HG02759 (cell line): Measurements from ENCODE around the gene EEIG1.

Experiments used
- ATAC-seq: cut with Tn5 transposase; IDR thresholded peaks from one replicate; pipeline ENCODE4 v1.9.1; 2021; ENCODE audit warnings: mild to moderate bottlenecking, moderate library complexity; ENCODE audit not compliant: unreplicated experiment

The EEIG1 gene

DNA sequence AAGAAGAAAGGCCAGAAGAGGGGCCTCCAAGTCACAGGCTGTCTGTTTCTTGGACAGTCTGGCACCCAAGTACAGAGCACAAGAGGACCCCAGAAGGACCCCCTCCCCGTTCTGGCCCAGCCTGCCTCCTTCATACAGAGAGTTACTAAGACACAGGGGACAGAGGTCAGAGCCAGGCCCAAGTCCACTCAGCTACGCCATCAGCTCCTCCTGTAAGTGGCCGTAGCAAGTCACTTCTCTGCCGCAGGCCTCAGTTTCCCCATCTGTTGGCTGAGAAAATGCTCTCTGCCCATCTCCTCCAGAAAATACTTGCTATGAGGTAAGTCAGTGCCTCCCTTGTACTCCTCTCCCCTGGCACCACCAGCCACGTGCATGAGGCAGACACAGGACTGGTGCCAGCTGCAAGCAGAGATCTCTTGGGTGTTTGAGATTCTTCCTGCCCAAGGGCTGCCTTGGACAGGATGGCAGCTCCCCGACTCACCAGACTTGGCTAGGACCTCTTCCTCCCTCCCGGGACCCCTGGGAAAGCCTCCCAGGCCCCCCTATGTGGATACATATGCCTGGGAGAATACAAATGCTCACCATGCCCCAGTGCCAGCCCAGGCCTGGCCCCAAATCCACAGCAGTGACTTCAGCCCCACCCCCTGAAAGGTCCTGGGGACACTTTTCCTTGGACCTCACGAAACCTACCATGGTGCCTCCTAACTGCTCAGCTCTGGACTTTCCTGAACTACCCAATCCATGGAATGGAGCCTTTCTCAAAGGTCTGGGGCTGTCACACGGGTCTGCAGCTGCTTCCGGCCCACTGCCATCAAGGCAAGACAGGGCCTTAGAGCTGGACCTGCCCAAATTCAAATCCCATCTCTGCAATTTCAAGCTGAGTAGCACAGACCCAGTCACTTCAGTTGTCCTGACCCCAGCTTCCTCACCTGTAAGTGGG is 5.1 kb downstream of the EEIG1 start:
- ATAC-seq = no peak

DNA sequence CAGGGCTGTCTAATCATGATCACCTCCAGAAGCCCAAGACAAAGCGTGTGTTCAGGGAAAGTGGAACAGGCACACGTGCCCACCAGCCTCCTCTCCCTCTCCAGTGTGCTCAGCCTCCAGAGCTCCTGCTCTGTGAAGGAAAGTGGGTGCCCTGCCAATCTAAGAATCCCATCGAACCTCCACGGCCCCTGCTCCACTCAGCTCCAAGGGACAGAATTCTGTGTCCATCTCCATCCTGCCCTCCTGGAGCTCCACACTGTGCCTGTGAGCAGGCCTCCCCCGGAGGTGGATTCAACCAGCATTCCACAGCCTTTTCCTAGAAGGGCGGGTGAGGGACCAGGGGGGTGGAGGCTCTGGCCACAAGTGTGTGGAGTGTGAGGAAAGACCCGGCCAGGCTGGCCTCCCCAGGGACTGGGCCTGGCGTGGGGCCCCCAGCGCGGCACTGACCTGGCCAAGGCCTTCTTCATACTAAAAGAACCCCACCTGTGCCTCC is 6.0 kb downstream of the EEIG1 start:
- no peak for ATAC-seq

DNA sequence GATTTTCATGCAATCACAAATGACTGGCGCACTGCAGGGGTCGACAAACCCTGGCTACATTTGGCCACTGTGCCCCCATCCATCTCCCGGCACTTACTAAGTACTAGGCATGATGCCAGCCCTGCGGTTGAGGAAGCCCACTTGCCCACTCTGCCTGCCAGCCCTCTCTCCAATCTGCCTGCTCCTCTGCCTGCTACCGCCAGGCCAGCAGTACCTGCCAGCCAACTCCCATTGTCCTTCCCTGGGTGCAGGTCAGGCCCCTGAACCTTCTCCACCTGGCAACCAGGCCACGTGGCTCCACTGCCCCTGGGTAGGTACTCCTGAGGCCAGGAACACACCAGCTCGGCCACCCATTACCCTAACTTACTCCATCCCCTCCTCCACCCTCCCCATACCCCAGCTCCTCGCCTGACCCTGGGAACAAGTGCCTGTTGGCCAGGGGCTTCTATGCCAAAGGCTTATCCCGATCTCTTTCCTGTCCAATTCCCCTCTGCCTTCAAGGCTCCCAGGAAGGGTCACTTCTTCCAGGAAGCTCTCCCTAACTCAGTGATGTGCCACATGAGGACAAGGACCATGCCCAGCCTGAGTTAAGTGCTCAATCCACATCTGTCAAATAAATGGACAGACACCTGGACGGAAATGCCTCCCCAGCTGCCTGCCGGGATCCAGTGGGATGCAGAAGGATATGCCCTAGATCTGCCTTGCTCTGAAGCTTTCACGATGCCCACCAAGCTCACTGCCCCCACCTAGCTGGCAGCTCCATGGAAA is 6.6 kb downstream of the EEIG1 start:
- ATAC-seq = no peak

DNA sequence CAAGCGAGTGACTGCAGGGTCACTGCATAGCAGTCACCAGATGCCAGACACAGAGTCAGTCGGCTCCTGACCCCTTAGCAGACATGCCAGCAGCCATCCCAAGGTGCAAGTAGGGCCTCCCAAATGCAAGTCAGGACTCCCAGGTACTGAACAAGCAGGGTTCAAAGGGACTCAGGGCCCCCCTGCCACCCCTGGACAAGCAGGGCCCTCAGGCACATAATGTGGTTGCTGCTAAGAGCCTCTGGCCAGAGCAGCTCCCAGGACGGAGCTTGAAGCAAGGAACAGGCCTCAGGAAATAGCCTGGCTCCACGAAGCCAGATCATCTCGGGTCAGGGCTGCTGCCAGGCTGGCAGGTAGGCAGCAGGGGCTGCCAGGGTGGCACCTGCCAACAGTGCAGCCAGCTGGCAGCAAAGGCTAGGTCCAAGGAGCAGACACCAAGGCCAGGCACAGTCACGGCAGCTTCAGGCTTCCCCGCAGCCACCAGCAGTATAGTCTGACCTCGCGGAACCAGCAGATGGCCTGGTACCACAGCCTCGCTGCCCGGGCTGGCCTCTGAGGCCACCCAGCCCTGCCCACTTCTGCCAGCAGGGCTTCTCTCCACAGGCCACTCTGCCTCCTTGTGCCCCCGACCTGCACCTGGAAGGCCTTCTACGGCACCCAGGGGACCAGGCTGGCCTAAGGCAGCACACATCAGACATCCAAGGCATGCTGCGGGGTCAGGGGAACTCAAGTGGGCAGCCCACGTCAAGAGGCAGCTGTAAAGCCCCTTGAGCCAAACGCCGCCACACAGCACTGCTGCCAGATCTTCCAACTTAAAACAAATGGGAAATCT is 7.4 kb downstream of the EEIG1 start:
- ATAC-seq = no peak

DNA sequence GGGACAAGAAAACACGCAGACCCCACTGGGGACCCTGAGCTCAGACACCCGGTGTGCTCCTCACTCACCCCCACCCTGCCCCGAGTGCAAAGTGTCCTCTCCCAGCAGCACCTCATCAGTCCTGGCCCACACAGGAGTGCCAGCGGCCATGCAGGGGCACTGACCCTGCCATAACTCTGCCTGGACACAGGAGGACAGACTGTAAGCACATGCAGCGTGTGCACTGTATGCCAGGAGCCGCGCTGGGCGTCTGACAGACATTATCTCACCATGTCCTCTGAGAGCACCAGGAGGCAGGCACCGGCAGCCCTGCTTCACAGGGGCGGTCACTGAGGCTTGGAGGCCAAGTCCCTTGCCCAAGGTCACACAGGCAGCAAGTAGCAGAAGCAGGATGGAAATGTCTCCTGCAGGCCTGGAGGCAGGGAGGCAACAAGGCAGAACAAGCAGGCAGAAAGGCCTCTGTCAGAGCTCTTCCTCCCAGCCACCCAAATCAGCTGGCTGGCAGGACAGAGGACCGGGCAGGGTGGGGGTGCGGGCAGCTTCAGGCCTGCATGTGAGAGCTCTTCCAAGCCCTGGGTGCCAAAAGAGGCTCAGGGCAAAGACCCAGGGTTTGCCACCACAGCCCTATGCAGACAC is 8.4 kb downstream of the EEIG1 start:
- no peak for ATAC-seq

DNA sequence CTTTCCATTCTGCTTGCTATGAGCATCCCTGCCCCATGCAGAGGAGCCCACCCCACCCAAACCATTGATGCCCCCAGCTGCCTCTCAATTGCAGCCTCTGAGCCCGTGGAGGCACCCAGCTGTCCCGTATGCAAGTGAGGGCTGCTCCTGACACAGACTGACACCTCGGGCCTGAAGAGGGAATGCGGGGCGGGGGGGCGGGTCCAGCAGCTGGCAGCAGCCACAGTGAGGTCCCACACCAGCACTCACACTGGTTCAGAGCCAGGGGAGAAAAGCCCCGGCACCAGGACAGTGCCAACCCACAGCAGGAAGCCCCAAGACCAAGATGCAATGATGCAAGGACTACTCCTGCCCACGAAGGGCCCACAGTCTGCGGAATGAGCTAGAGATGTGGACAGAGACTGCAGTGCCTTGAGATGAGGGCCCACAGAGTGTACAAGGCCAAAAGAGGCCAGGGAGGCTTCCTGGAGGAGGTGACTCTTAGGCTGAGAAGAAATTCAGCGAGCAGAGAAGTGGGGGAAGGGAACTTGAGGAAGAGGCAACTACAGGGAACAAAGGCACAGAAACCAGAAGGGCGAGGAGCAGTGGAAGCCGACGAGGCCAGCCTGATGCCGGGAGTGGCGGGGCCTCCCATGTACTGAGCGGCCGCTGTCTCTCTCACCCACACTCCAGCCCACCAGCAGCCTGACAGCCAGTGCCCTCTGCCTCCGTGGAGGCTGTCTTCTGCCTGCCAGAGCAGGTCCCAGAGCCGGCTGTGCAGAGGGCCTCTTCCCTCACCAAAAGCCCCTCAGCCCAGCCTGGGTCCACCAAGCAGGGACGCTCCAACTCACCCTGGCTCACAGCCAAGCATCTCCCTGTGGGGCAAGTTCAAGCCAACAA is 9.2 kb downstream of the EEIG1 start:
- no peak for ATAC-seq

DNA sequence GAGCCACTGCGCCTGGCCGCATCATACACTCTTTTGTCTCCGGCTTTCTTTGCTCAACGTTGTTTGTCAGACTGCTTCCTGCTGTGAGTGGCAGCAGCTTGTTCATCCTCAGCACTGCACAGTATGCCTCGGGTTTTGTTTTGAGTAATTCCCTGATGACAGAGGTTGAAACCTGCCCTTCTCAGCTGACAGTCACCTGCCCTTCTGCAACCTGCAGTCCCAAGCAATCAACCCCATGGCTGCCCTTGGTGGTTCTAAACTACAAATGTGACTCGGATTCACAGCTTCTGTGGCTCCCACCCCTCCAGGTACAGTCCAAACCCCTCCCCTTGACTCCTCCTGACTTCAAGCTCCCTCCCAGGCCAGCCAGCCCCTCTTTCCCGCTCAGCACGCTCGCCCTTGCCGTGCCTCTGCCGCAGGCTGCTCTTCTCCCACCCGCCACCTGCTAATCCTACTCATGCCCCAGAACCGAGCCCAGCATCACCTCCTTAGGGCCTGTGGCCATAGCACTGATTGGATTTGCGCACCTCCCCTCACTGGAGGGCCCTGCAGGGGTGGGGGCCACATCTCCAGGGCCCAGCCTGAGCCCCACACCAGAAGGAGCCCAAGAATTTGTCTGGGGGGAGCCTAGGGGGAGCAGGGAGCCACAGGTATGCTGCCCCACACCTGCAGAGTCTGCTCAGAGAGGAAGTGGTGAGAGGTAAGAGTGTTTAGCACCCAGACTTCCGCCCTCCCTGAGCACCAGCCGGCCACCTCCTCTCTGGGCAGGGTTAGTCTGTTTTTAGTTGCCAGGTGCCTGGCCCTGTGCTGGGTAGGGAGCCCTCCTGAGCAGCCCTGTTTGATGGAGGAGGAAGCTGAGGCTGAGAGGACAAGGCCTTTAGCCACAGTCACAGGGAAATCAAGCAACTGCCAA is 10.1 kb downstream of the EEIG1 start:
- peak; percentile 80 for ATAC-seq

DNA sequence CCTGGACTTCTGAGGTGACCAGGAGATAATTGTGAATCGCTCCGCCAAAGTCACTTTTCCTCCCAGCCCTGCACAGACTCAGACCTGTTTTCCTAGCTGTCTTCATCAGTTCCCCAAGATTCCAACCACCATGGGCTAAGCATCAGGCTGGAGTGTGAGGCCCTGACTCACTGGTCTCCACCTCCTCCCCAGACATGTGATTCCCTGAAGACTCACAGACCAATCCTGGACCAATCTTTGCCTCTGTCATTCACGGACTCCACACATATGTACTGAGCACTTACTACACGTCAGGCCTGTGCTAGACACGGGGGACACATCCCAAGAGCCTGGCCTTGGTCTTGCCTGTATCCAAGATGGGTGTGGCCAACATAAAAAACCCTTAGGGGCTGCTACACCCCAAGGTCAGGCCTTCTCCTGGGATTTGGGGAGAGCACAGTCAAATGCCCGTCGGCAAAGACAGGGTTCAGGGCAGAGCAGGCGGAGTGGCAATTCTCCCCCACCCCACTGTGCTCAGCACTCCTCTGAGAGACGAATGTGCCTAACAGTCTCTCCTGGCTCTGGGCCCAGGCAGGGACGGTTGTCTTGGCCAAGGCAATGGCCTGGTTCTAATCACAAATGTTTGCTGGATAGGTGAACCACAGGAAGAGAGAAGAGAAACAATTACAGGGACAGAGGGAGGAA is 11.9 kb downstream of the EEIG1 start:
- no peak for ATAC-seq

DNA sequence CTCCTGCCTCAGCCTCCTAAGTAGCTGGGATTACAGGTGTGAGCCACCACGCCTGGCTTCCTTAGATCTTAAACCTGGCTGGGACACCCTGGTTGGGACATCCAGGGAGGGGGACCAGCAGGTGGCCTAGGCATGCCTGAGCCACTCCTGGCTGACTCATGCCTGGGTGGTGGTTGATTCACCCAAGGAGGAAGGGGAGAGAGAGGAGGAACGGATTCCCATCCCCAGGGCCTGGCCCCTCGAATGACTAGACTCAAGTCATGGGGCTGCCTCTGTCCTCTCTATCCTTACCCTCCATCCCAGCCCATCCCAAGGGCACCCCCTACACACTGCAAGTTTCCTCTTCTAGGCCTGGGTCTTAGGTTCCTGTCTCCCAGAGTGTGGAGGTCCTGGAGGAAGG is 12.7 kb downstream of the EEIG1 start:
- ATAC-seq = no peak

DNA sequence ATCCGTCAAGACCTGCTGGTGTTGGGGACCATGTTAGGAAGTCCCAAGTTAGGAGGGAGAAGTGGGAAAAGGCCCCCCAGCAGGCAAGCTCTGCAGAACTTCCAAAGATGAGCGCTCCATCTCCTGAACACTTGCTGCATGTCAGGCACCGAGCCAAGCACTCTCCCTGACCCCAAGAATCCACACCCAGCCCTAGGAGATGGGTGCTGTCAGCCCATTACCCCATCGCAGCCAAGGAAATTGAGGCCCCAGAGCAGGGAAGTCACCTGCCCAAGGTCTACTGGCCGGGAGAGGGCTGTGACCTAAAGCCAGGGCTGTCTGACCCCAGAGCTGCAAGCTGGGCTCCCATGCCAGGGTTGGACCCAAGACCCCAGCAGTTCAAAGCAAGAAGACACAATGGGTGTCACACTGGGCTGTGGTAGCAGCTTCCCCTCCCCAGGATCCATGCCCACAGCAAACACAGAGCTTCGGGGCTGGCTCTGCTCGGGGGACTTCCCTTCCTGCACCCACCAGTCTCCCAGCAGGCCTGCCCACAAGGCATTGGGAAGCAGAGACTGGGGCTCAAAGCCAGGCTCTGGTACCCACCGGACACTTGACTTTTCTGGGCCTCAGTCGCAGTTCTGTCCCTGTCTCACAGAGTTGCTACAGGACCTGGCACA is 13.5 kb downstream of the EEIG1 start:
- no peak for ATAC-seq

DNA sequence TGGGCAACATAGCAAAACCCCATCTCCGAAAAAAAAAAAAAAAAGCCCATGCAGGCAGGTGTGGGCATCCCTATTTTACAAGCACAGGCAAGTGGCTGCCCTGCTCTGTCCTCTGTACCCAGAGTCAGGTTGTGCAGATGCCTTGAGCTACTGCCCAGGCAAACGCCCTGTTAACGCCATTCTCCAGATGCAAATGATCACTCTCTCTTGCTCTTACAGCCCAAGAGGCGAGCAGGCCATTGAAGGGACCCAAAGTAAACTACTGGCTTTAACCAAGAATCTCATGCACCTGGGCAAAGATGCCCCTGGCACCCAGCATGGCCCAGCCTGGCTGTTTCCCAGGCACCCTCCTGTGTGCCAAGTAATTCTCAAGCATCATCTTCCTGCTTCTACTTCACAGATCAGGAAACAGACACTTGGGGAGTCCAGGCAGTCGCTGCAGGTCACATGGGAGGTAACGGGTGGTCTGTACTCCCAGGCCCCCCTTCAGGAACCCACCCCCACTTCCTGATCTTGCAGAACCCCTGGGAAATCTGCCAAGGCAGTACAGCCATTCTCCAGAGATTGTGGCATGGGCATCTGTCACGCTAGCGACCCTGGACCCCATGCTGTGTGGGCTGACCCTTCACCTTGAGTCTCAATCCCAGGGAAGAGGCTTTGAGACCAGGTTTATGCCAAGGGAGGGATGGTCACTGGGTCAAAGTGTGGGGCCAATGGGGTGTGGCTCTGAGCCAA is 14.2 kb downstream of the EEIG1 start:
- no peak for ATAC-seq

DNA sequence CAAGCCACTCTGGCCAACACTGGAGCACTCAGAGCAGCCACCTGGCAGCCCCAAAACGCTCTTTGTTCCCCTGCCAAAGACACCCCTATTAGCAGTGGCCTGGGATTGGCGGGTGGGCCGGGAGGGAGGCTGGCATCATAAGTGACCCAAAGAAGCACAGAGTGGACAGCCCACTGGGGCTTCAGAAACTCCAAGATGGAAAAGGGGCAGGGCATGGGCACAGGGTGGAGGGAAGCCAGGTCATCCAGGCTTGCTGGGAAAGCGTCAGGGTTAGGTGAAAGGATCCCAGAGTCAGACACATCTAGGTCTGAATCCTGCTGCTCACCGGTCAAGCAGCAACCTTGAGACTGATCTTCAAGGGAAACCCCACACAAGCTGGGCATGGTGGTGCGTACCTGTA is 14.8 kb downstream of the EEIG1 start:
- no peak for ATAC-seq

DNA sequence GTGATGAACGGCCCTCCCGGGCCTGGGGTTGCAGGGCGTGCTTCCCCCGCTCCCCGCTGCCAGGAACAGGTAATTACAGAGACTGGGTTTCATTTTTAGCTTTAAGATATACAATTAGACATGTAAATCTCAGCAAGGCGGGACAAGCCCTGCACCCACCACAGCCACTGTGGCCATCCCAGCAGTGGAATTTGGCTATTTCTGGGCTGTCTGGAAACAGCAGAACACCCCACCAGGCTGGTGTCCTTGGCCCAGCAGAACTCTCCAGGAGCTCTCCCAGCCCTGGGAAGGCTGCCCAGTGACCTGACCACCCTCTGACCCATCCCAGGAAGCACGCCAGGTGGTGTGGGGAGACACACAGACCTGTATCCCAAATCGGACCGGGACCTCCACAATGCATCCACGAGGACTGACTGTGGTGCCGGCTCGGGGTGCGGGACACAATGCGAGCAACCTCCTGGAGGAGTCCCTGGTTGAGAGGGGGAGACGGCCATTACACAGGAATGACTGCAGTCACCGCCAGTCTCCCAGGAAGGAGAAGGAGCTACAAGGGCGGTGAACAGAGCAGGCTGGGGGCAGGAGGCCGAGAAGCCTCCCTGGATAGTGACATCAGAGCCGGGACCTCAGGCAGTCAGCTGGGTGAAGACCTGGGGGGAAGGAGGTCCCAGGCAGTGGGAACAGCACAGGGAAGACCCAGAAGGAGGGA is 17.3 kb downstream of the EEIG1 start:
- ATAC-seq = no peak

DNA sequence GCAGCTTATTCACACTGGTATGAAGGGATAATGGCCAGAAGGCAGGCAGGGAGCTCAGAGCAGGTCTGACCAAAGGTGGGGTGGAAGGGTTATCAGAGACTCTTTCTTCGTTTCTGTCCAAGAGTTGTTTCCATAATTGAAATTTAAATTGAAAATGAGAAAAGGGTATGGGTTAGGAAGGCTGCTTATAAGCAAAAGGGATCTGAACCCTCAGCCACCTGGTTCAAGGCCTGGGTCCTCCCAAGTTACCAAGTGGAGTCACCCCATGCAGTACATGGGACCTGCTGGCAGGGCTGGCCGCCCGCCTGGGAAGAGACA is 17.8 kb downstream of the EEIG1 start:
- no peak for ATAC-seq

DNA sequence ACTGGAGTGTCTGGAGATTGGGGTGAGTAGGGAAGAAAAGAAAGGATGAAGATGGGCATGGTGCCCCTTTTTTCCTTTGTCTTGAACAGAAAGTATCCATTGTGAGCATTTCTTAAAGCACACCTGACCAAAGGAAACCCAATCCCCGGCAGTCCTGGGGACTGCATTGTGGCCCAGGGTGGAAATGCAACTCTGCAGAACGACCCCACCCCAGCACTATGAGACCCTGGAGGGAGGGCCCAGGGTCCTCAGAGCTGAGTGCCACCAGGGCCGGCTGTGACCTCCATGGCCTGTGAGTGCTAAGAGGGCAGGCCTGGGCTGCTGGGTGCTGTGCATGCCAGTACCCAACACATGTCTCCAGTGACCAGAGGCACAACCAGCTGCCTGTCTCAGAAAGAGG is 18.5 kb downstream of the EEIG1 start:
- no peak for ATAC-seq

DNA sequence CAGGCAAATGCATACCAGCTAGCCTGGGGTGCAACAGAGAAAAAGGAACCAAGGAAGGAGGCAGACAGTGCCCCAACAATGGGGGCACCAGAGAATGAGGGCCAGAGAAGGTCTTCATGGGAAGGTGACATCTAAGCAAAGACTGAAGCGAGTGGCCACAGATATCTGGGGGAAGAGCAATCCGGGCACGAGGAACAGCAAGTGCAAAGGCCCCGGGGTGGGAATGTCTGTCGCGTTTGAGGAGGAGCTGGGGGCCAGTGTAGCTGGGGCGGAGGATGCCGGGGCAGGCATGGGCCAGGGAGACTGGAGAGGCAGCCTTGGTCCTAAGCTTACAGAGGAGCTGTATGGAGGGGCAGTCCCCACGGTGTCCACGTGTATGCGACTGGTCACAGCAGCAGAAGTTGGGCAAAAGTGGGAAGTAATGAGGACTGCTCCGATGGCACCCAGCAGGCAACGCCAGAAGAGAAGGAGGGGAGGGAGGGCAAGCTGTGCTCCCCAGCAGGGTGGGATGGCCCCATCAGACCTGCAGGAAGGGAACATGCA is 19.1 kb downstream of the EEIG1 start:
- no peak for ATAC-seq
